ENCODE results near the gene ORM1.
A peak's percentile ranks its signal among the peaks of the same experiment; 100 is the strongest.

ORM1 gene

GRCh38 chr9:114287763-114288192, 35.1 kb upstream of the ORM1 start:
- DNase-seq, result no peak

GRCh38 chr9:114288193-114289091, 34.5 kb upstream of the ORM1 start:
- DNase-seq, result no peak

GRCh38 chr9:114289106-114289505, 33.8 kb upstream of the ORM1 start:
- no peak for DNase-seq

DNA sequence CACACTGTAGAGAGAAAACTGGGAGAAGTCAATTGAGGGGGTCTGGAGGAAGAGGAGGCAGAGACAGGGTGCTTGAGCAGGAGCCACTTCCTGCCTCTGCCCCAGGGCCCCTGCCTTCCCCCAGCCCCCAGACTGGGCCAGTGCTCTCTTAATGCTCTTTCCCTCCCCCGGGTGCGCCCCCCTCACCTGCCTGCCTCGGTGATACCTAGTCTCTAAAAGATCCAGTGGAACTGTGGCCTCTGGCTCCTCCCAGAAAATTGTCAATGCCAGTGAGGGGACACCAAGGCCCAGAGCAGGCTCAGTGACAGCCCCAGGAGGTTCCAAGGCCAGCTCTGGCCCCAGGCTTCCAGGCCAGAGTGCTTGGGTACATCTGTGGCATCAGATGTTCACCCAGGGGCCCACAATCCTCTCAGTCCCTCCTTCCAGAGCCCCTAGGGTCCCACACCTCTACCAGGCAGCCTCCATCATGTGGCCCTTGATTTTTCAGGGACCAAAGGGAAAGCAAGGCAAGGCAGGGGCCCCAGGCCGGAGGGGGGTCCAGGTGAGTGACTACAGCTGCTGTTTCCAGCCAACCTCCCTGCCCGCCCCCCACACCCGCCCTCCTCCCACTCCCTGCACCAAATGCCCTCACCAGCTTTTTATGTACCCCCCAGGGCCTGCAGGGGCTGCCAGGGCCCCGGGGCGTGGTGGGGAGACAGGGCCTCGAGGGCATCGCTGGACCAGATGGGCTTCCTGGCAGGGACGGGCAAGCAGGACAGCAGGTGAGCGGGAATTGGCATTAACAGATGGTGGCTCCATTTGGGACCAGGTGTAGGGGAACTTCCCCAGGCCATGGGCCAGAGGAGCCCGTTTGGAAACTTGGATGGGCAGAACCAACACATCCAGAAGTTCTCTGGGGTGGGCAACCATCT, 33.1 kb upstream of the ORM1 start:
- DNase-seq, result no peak

- DNase-seq, result no peak
Observed at GRCh38 chr9:114290561-114290986, 32.3 kb upstream of the ORM1 start.

- DNase-seq, result peak; percentile 69
Observed at GRCh38 chr9:114291064-114291474, 31.8 kb upstream of the ORM1 start.

DNA sequence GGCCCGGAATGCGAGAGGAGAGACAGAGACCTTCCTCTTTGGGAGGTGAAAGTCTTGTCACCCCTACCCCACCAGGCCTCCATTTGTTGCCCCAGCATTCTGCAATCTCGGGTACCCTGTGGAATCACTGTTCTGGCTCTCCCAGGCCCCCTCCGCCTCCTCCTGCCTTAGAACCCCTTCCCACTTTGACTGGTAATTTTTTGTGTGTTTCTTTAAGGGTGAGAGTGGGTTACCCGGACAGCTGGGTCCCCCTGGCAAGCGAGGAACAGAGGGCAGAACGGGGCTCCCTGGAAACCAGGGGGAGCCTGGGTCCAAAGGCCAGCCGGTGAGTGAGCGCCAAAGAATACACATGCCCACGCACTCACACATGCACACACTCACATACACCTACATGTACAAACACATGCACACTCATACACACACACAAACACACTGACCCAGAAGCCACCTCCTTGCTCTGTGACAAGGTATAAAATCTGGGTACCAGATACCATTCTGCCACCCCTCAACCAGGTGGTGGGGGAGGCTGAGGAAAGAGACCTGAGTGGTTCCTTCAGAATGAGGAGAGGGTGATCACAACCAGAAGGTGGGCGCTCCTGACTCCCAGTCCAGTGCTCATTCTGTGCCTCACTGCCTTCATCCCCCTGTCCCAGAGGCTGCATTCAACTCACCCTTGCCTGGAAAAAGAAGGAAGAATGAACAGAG, 30.9 kb upstream of the ORM1 start:
- no peak for DNase-seq

DNA sequence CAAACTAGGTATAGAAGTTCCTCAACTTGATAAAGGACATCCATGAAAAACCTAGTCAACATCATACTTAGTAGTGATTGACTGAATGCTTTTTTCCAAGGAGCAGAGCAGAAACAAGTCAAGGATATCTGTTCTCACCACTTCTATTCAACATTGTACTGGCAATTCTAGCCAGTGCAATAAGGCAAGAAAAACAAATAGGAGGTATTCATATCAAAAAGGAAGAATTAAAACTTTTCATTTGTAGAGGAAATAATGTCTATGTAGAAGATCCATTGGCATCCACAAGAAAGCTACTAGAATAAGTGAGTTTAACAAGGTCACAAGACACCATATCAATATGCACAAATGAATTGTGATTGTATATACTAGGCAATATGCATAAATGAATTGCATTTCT, 28.2 kb upstream of the ORM1 start:
- no peak for DNase-seq

- no peak for DNase-seq
Observed at GRCh38 chr9:114296338-114296737, 26.6 kb upstream of the ORM1 start.

DNA sequence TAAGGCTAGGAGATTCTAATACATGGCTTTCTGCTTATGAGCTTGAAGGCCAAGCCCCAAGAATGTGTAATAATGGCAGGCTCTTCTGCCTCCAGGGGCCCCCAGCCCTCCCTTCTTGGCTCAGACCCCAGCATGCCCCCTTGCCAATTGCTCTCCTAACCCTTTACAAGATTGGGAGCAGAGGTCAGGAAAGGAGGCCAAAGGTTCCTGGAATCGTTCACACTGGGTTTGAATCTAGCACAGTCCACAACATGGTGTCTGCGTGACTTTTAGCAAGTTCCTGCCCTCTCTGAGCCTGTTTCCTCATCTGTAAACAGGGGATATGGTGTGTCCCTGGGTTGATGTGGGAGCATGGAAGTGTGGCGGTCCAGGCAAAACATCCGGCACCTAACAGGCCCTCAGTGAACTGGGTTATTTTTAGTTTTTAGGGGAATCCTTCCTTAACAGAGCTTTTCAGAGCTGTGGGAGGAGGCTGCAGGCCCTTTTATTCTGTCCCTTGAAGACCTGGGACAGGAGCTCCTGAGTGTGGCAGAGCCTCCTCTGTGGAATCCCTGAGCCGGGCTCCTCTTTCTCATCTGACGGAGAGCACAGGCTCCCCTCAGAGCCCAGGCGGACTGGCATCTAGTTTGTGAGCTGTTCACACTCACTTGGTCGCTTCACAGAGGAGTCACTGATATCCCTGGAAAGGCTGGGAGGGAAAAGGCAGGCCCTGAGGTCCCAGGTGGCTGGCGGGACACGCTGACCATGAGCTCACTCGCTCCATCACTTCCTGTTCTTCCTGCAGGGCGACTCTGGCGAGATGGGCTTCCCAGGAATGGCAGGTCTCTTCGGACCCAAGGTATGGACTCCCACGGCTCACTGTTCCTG, 23.4 kb upstream of the ORM1 start:
- no peak for DNase-seq

GRCh38 chr9:114300153-114300845, 22.6 kb upstream of the ORM1 start:
- no peak for DNase-seq

DNA sequence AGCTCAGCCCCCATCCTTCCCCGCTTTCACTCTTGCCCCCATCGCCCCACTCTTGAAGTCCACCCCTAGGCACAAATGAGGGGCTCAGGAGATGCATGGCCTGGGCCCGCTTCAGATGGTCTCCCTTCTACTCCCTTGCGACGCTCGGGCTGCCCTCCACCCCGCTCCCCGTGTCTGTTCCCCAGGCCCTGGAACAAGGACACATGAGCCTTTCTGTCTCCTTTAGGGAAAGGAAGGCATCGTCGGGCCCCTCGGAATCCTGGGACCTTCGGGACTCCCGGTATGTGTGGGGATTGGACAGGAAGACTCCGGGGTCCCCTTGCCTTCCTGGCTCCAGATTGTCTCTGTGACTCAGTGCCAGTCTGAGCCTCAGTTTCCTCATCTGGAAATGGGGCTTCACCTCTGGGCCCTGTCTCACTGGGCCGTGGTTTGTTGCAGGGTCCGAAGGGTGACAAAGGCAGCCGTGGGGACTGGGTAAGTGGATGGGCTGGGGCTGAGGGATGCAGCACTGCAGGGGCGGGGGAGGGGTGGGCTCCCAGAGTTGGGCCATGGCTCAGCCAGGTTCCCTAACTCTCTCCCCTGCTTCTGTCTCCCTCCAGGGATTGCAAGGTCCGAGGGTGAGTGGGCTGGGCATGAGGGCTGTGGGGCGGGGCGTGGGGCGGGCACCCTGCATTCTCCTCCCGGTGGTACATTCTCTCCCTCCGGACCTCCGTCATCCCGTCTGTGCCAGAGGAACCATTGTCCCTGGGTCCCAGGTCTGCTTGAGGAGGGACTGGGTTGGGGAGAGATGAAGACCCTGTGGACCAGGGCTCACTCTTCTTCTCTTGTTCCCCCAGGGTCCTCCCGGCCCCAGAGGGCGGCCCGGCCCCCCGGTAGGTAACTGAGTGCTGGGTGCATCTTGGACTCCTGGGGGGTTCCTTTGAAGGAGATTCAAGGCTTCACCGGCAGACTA, 21.8 kb upstream of the ORM1 start:
- no peak for DNase-seq

GRCh38 chr9:114301798-114302565, 20.9 kb upstream of the ORM1 start:
- no peak for DNase-seq

DNA sequence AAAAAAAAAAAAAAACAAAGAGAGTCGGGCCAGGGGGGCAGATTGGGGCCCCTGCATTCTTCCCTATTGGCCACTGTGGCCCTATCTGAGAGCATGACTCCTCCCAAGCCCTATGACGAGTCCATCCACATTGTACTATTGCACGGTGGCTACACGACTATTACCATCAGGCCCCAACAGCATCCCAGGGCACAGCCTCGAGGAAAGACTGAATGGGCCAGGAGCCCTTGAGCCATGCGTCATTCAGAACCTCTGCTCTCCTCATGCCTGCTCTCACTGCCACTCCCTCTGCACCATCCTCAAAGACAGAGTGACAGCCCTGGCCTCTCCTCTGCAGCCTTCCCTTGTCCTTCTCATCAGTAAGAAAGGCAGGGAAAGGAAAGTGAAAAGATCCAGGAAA, 20.2 kb upstream of the ORM1 start:
- no peak for DNase-seq

- no peak for DNase-seq
Observed at GRCh38 chr9:114303571-114303970, 19.3 kb upstream of the ORM1 start.

- no peak for DNase-seq
Observed at GRCh38 chr9:114303977-114304376, 18.9 kb upstream of the ORM1 start.

GRCh38 chr9:114304416-114305188, 18.3 kb upstream of the ORM1 start:
- no peak for DNase-seq

DNA sequence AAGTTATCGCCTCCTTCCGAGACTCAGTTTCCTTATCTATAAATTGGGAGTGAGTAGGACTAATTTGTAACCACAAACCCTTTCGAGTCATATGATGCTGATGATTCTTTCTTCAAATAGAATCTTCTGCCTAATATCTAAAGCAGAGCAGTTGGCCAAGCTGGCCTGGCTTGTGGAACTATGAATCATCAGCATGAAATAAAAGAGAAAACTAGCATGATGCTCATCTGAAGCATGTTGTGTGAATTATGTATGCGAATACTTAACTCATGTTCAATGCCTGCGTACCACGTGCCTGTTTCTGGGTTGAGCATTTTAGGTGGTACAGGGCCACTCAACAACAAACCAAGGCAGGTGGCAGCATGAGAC, 15.0 kb upstream of the ORM1 start:
- no peak for DNase-seq
